Loucy (cell line): ENCODE results near the gene FLT1.

ENCODE experiments used
- EZH2phosphoT487 ChIP-seq: fragments of 200-600 bp; IDR thresholded peaks from 2 replicates; pipeline ENCODE4 v1.6.1; 2018; ENCODE audit warnings: antibody characterized with exemption, mild to moderate bottlenecking, moderate library complexity, borderline replicate concordance
- TF ChIP-seq, protein P1 (sequence below): fragments of 200-600 bp; sonication (generic); conservative IDR thresholded peaks from 2 replicates; pipeline ENCODE4 v1.5.1; 2014; ENCODE audit warnings: mild to moderate bottlenecking, antibody characterized with exemption, low read length

DNA sequence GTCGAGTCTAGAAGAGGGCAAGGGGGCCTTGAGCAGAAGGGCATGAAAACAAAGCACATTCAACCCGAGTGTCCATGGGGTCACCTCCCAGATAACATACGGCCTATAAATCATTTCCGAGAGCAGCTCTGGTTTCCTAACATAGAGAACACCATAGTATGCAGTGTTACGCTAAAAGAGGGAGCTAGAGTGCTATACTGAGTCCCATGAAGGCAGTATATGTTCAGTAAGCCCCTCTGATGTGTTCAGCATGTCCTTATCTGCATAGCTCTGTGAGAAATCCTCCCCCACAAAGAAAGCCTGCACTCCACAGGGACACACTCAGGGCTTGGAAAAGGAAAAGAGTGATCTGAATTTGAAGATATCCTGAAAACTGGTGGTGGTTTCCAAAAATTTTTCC is 175.4 kb downstream of the FLT1 start:
- TF ChIP-seq, protein P1, sequence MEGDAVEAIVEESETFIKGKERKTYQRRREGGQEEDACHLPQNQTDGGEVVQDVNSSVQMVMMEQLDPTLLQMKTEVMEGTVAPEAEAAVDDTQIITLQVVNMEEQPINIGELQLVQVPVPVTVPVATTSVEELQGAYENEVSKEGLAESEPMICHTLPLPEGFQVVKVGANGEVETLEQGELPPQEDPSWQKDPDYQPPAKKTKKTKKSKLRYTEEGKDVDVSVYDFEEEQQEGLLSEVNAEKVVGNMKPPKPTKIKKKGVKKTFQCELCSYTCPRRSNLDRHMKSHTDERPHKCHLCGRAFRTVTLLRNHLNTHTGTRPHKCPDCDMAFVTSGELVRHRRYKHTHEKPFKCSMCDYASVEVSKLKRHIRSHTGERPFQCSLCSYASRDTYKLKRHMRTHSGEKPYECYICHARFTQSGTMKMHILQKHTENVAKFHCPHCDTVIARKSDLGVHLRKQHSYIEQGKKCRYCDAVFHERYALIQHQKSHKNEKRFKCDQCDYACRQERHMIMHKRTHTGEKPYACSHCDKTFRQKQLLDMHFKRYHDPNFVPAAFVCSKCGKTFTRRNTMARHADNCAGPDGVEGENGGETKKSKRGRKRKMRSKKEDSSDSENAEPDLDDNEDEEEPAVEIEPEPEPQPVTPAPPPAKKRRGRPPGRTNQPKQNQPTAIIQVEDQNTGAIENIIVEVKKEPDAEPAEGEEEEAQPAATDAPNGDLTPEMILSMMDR: no peak
- TF ChIP-seq EZH2phosphoT487: no peak
